Epithelial cell of proximal tubule (primary cell): ENCODE data around the gene QSOX2. TPM values are rescaled to one million over a fixed set of nuclear protein-coding genes. Genes with fewer than 3 reads are reported as not detected.

Source experiments
- DNase-seq: peaks from one replicate; pipeline ENCODE4 v3.0.0-alpha.2; 2011; ENCODE audit warnings: low read depth
- H3K4me3 ChIP-seq: 2 replicates; pipeline ENCODE4 v1.5.1; 2011; ENCODE audit warnings: low read depth, mild to moderate bottlenecking, low read length
- CTCF ChIP-seq: conservative IDR thresholded peaks from 2 replicates; pipeline ENCODE4 v1.5.1; 2012; ENCODE audit warnings: low read depth, mild to moderate bottlenecking, low read length
- total RNA-seq: library from RNA; depleted of rRNA; stranded (reverse); fragments of >200 nt; gene quantifications from 2 replicates; pipeline ENCODE4 v1.2.3, GENCODE V29; 2015

QSOX2 gene
- total RNA-seq, 1 donor from 2014 or later = 17.8 TPM

GRCh38 chr9:136262671-136263178, 17.1 kb upstream of the QSOX2 start:
- DNase-seq = no peak
- H3K4me3 ChIP-seq = no peak overlapping the region
- no peak for TF ChIP-seq CTCF

- DNase-seq = no peak
- TF ChIP-seq CTCF = no peak
- no peak overlapping the region for H3K4me3 ChIP-seq
Measured at GRCh38 chr9:136261686-136262430, 16.2 kb upstream of the QSOX2 start.

- H3K4me3 ChIP-seq = no peak overlapping the region
- no peak for DNase-seq
- TF ChIP-seq CTCF = no peak
Measured at GRCh38 chr9:136260936-136261472, 15.4 kb upstream of the QSOX2 start.

- TF ChIP-seq CTCF = no peak
Measured at GRCh38 chr9:136260521-136260920, 14.9 kb upstream of the QSOX2 start.

GRCh38 chr9:136259836-136260235, 14.2 kb upstream of the QSOX2 start:
- no peak for DNase-seq
- no peak for TF ChIP-seq CTCF
- no peak overlapping the region for H3K4me3 ChIP-seq

More at GRCh38 chr9:136260521-136260920, 14.9 kb upstream of the QSOX2 start:
- no peak for DNase-seq
- no peak overlapping the region for H3K4me3 ChIP-seq

GRCh38 chr9:136259517-136259813, 13.9 kb upstream of the QSOX2 start:
- H3K4me3 ChIP-seq = no peak overlapping the region
- no peak for TF ChIP-seq CTCF
- DNase-seq = no peak
